ENCODE data around the gene MYO19. TPM values are rescaled to one million over a fixed set of nuclear protein-coding genes. Genes with fewer than 3 reads are reported as not detected.

MYO19 gene
- total and polyA plus RNA-seq, 8 donors: 11.8 to 311 (median 112) TPM

DNA sequence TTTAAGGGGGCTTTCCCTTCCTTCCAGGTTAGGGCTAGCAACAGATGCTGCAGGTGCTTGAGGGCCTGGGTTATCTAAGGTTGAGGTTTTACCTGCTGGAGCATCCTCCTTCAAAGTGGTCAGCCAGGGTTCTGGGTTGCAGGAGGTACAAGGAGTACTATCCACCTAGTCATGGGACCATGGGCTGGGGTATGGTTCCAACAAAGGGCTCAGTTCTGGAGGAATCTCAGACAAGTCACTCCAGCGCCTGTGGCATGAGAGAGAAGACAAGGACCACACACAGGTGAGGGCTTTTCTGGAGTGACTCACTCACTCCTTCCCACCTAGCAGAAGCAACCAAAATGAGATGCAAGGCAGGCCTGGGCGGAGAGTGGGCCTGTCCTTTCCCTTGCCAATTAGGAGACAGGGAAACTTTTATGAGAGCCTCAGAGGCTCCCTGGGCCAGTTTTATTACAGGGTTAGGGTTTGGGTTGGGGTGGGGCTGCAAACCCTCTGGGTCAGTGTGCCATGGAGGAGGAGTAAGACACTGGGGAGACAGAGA lies 2.2 kb downstream of the MYO19 start:
- Histone ChIP-seq H3K27me3 (no peaks in the 10 kb centered on the region), H3K4me3 (no peak overlapping the region), H3K27ac (no peak overlapping the region), H3K4me1 (peaks cover 13 to 29% (median 22%) of the 10 kb centered on the region in 4 donors), H3K9me3 (no peaks in the 10 kb centered on the region), H3K36me3 (peaks cover 21 to 61% (median 50%) of the 10 kb centered on the region in 4 donors)
- intact Hi-C loops (cut with DNase I; ENCODE audit: low total_unique reads): no loop called here
- DNase-seq: no peak
- 89 to 100% (median 96%) methylated on average over 2 of the region's 2 CpGs for WGBS, 5 donors
- TF ChIP-seq EP300 (IDR thresholded peaks at IDR 0.05): no peak
- TF ChIP-seq POLR2AphosphoS5 (IDR thresholded peaks at IDR 0.05): no peak
- TF ChIP-seq POLR2A (IDR thresholded peaks at IDR 0.05): no peak

- intact Hi-C loops (cut with DNase I; ENCODE audit: low total_unique reads): no loop called here
- Histone ChIP-seq H3K4me1 (peaks cover 6 to 11% (median 6%) of the 10 kb centered on the region in 4 donors), H3K27ac (no peak overlapping the region), H3K27me3 (no peaks in the 10 kb centered on the region), H3K36me3 (peaks cover 43 to 88% (median 84%) of the 10 kb centered on the region in 4 donors), H3K9me3 (no peaks in the 10 kb centered on the region), H3K4me3 (no peak overlapping the region)
- DNase-seq: no peak
- TF ChIP-seq POLR2A (IDR thresholded peaks at IDR 0.05) (no peak), POLR2AphosphoS5 (IDR thresholded peaks at IDR 0.05) (no peak), EP300 (IDR thresholded peaks at IDR 0.05) (no peak)
- TF ChIP-seq, protein P1, sequence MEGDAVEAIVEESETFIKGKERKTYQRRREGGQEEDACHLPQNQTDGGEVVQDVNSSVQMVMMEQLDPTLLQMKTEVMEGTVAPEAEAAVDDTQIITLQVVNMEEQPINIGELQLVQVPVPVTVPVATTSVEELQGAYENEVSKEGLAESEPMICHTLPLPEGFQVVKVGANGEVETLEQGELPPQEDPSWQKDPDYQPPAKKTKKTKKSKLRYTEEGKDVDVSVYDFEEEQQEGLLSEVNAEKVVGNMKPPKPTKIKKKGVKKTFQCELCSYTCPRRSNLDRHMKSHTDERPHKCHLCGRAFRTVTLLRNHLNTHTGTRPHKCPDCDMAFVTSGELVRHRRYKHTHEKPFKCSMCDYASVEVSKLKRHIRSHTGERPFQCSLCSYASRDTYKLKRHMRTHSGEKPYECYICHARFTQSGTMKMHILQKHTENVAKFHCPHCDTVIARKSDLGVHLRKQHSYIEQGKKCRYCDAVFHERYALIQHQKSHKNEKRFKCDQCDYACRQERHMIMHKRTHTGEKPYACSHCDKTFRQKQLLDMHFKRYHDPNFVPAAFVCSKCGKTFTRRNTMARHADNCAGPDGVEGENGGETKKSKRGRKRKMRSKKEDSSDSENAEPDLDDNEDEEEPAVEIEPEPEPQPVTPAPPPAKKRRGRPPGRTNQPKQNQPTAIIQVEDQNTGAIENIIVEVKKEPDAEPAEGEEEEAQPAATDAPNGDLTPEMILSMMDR (IDR thresholded peaks at IDR 0.05): no peak
These were observed 5.5 kb downstream of the MYO19 start for GRCh38 chr17:36529121-36529520.

DNA sequence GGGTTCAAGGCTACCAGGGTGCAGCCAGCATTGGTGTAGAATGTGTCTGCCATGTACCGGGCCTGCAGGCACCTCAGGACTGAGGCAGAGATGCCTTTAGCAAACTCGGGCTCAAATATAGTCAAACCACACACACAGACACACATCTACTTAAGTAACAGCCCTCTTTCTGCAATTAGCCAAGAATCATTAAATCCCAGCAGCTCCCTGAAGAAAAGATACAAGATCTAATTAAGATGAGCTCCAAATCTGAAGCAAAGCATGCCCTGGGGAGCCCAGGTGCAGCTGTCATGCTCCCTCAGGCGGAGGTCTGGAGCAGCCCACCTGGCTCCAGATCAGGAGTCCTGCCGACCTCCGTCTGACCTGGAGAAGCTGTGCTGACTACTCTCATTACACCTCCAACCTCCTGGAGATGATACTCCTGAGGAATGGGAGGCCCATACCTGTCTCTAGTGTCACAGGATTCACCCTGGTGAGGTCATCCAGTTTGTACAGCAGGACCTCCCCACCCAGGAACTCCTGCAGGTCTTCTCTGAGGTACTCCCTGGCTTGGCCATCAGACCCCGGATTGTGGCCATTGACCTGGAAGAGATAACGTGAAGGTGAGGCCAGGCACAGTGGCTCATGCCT lies 6.9 kb downstream of the MYO19 start:
- intact Hi-C loops (cut with DNase I; ENCODE audit: low total_unique reads): no loop called here
- DNase-seq: no peak
- H3K27ac ChIP-seq: no peak overlapping the region
- peaks cover 41 to 96% (median 91%) of the 10 kb centered on the region in 4 donors for H3K36me3 ChIP-seq
- no peaks in the 10 kb centered on the region for H3K4me1 ChIP-seq
- no peaks in the 10 kb centered on the region for H3K27me3 ChIP-seq
- H3K4me3 ChIP-seq: no peak overlapping the region
- TF ChIP-seq, protein P1 (IDR thresholded peaks at IDR 0.05): no peak
- TF ChIP-seq POLR2AphosphoS5 (IDR thresholded peaks at IDR 0.05): no peak
- no peak for TF ChIP-seq EP300 (IDR thresholded peaks at IDR 0.05)
- no peak for TF ChIP-seq POLR2A (IDR thresholded peaks at IDR 0.05)
- no peaks in the 10 kb centered on the region for H3K9me3 ChIP-seq
- 92 to 98% (median 97%) methylated on average over 7 of the region's 7 CpGs for WGBS, 5 donors

DNA sequence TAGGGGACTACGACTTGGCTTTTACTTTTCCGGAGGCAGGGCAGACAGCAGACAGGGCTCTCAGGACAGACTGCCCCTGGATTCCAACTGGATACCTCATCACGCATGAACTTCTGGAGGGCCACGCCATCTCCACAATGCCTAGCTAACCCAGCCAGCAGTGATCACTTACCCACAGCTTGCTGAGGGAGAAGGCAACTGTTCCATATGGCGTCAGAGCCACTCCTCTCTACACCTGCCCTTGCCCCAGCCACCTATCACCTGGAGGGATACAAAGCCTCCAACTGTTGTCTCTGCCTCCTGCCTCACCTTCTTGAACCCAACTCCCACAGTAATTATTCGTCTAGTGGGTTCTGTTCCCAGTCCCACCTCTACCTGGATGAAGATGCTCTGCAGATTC lies 8.8 kb downstream of the MYO19 start:
- peaks cover 30 to 91% (median 87%) of the 10 kb centered on the region in 4 donors for H3K36me3 ChIP-seq
- intact Hi-C loops (cut with DNase I; ENCODE audit: low total_unique reads): no loop called here
- DNase-seq: no peak
- no peaks in the 10 kb centered on the region for H3K27me3 ChIP-seq
- TF ChIP-seq POLR2A (IDR thresholded peaks at IDR 0.05) (no peak), EP300 (IDR thresholded peaks at IDR 0.05) (no peak), POLR2AphosphoS5 (IDR thresholded peaks at IDR 0.05) (no peak)
- TF ChIP-seq, protein P1 (IDR thresholded peaks at IDR 0.05): no peak
- 92 to 97% (median 95%) methylated on average over 4 to 6 of the region's 6 CpGs for WGBS, 5 donors
- no peaks in the 10 kb centered on the region for H3K9me3 ChIP-seq
- H3K4me3 ChIP-seq: no peak overlapping the region
- H3K27ac ChIP-seq: no peak overlapping the region
- H3K4me1 ChIP-seq: no peaks in the 10 kb centered on the region

DNA sequence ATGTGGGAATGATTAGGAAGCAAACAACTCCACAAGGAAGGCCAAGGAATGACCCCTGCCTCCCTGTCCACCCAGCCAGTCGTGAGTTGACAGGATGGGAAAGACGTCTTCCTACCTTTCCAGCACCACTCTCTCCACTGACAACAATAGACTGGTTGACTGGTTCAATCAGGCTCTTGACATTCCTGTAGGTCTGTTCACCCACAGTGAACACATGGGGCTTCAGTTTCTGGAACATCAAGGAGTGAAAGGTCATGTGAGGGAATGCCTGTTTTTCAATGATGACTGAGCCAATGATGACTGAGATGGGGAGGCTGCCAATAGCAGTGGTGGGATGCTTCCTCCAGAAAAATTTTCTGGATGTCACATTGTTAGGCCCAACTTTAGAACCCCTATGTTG lies 9.6 kb downstream of the MYO19 start:
- TF ChIP-seq POLR2A (IDR thresholded peaks at IDR 0.05) (no peak), POLR2AphosphoS5 (IDR thresholded peaks at IDR 0.05) (no peak), EP300 (IDR thresholded peaks at IDR 0.05) (no peak)
- TF ChIP-seq, protein P1 (IDR thresholded peaks at IDR 0.05): no peak
- no peaks in the 10 kb centered on the region for H3K4me1 ChIP-seq
- H3K27ac ChIP-seq: no peak overlapping the region
- intact Hi-C loops (cut with DNase I; ENCODE audit: low total_unique reads): no loop called here
- no peak for DNase-seq
- no peaks in the 10 kb centered on the region for H3K9me3 ChIP-seq
- H3K36me3 ChIP-seq: peaks cover 27 to 93% (median 90%) of the 10 kb centered on the region in 4 donors
- 73 to 95% (median 86%) methylated on average over 2 of the region's 2 CpGs for WGBS, 5 donors
- H3K27me3 ChIP-seq: no peaks in the 10 kb centered on the region
- H3K4me3 ChIP-seq: no peak overlapping the region

Data from stomach (tissue), 9 donors.